Vagina (tissue), 2 donors: ENCODE measurements around the gene ABCA13. TPM values are rescaled to one million over a fixed set of nuclear protein-coding genes. Genes with fewer than 3 reads are reported as not detected.

ENCODE experiments used
- DNase-seq, 2 donors: peaks; one replicate each; pipeline ENCODE4 v3.0.0-alpha.2; 2017; ENCODE audit errors: extremely low spot score in 2 of 2
- H3K27ac ChIP-seq: fragments of 200-600 bp; sonication (generic); one replicate; pipeline ENCODE4 v1.5.1; 2019
- H3K27me3 ChIP-seq: fragments of 200-600 bp; sonication (generic); one replicate; pipeline ENCODE4 v1.5.1; 2019
- H3K36me3 ChIP-seq, 2 donors: fragments of 200-600 bp; sonication (generic); one replicate each; pipeline ENCODE4 v1.5.1; 2017 to 2019
- H3K4me1 ChIP-seq: fragments of 200-600 bp; sonication (generic); one replicate; pipeline ENCODE4 v1.5.1; 2019
- H3K4me3 ChIP-seq, 2 donors: fragments of 200-600 bp; sonication (generic); 1 replicate in 1 of 2; 2 replicates in 1 of 2; pipeline ENCODE4 v1.5.1; 2016 to 2019
- H3K9me3 ChIP-seq: fragments of 200-600 bp; sonication (generic); one replicate; pipeline ENCODE4 v1.5.1; 2019
- POLR2A ChIP-seq, 2 donors: fragments of 450-650 bp; IDR thresholded peaks; one replicate each; pipeline ENCODE4 v1.6.1; 2017; ENCODE audit warnings: antibody characterized with exemption in 2 of 2, mild to moderate bottlenecking in 2 of 2, moderate library complexity in 2 of 2
- POLR2AphosphoS5 ChIP-seq, 2 donors: sonication (generic); formaldehyde crosslinking; IDR thresholded peaks; one replicate each; pipeline ENCODE4 v1.9.0; 2017; ENCODE audit warnings: antibody characterized with exemption in 2 of 2, mild to moderate bottlenecking in 2 of 2, low read depth in 1 of 2; ENCODE audit not compliant: insufficient read depth in 1 of 2
- intact Hi-C: fragments of 100-400 bp; cut with DNase I; formaldehyde crosslinking; loops from one replicate; pipeline ENCODE4 v1.15.1; 2023
- total RNA-seq: library from RNA; depleted of rRNA; stranded (reverse); fragments of >200 nt; gene quantifications from one replicate; pipeline ENCODE4 v1.2.3, GENCODE V29; 2016
- TF ChIP-seq, protein P1 (sequence below), 3 experiments: fragments of 450-650 bp in 2 of 3; fragments of 200-600 bp in 1 of 3; sonication (generic) in 1 of 3; IDR thresholded peaks; one replicate each; pipeline ENCODE4 v1.5.1; 2017 to 2019; ENCODE audit warnings: antibody characterized with exemption in 3 of 3, mild to moderate bottlenecking in 2 of 3, moderate library complexity in 2 of 3

Gene ABCA13
- total RNA-seq, 1 donor from 2014 or later, result under 0.01 TPM

DNA sequence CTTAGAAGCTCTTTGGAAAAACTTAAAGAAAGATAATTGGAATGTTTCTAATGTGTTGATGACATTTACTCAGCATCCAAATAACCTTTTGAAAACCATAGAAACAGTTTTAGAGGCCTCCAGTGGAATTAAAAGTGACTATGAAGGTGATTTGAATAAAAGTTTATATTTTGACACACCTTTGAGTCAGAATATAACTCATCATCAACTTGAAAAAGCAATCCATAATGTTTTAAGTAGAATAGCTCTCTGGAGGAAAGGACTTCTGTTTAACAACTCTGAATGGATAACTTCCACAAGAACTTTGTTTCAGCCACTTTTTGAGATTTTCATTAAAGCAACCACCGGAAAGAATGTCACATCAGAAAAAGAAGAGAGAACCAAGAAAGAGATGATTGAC lies 108.2 kb downstream of the ABCA13 start:
- Histone ChIP-seq H3K4me1 (no peaks in the 10 kb centered on the region), H3K27ac (no peak overlapping the region), H3K4me3 (no peak overlapping the region), H3K36me3 (no peaks in the 10 kb centered on the region), H3K27me3 (no peaks in the 10 kb centered on the region), H3K9me3 (no peaks in the 10 kb centered on the region)
- intact Hi-C loops, result no loop called here
- TF ChIP-seq, protein P1, sequence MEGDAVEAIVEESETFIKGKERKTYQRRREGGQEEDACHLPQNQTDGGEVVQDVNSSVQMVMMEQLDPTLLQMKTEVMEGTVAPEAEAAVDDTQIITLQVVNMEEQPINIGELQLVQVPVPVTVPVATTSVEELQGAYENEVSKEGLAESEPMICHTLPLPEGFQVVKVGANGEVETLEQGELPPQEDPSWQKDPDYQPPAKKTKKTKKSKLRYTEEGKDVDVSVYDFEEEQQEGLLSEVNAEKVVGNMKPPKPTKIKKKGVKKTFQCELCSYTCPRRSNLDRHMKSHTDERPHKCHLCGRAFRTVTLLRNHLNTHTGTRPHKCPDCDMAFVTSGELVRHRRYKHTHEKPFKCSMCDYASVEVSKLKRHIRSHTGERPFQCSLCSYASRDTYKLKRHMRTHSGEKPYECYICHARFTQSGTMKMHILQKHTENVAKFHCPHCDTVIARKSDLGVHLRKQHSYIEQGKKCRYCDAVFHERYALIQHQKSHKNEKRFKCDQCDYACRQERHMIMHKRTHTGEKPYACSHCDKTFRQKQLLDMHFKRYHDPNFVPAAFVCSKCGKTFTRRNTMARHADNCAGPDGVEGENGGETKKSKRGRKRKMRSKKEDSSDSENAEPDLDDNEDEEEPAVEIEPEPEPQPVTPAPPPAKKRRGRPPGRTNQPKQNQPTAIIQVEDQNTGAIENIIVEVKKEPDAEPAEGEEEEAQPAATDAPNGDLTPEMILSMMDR (IDR thresholded peaks at IDR 0.05), result no peak
- no peak for DNase-seq

DNA sequence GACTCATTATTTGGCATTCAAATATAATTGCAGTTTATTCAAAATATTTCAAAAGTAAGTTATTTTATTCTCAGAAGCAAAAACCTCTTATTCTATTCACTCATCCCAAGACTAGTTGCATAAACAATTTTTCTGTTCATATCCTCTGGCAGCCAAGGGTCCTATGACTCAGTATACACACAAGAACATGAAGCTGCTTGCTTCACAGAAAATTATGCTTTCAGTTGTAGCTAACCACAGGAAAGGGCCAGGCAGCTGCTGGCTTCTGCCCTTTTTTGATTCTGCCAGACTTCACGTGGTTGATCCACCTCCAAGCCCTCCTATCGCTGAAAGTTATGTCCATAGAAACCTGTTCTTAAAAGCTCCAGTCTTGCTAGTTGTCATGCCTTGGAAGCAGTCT lies 108.8 kb downstream of the ABCA13 start:
- TF ChIP-seq, protein P1 (IDR thresholded peaks at IDR 0.05), result no peak
- TF ChIP-seq POLR2AphosphoS5 (IDR thresholded peaks at IDR 0.05; ENCODE audit: insufficient read depth in 1 of 2, low read depth in 1 of 2) (no peak), POLR2A (IDR thresholded peaks at IDR 0.05) (no peak)
- DNase-seq, result no peak
- intact Hi-C loops, result no loop called here

DNA sequence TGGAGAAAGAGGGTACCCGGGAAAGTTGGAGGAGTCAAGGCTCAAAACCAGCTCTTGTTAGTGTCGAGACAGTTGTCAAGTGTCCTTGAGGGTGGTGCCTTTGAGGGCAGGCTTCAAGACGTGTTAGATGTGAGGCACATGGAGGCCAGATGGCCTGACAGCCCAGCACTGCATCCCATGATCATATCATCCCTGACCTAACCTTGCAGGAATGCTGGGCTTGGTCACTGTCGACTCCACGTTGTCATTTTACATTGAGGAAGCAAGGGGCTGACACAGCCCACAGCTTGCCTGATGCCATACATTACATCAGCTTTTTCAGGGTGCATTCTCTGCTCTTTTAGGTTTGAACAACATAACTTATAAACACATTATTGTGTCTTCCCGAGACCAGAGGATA lies 114.1 kb downstream of the ABCA13 start:
- Histone ChIP-seq H3K27ac (no peak overlapping the region), H3K9me3 (no peaks in the 10 kb centered on the region), H3K36me3 (no peaks in the 10 kb centered on the region), H3K4me1 (no peaks in the 10 kb centered on the region), H3K27me3 (no peaks in the 10 kb centered on the region), H3K4me3 (no peak overlapping the region)
- no peak for DNase-seq
- TF ChIP-seq POLR2A (IDR thresholded peaks at IDR 0.05) (no peak), POLR2AphosphoS5 (IDR thresholded peaks at IDR 0.05; ENCODE audit: insufficient read depth in 1 of 2, low read depth in 1 of 2) (no peak)
- intact Hi-C loops, result no loop called here

More for the DNA sequence above, 108.8 kb downstream of the ABCA13 start:
- Histone ChIP-seq H3K9me3 (no peaks in the 10 kb centered on the region), H3K4me3 (no peak overlapping the region), H3K27ac (no peak overlapping the region), H3K27me3 (no peaks in the 10 kb centered on the region), H3K4me1 (no peaks in the 10 kb centered on the region), H3K36me3 (no peaks in the 10 kb centered on the region)

DNA sequence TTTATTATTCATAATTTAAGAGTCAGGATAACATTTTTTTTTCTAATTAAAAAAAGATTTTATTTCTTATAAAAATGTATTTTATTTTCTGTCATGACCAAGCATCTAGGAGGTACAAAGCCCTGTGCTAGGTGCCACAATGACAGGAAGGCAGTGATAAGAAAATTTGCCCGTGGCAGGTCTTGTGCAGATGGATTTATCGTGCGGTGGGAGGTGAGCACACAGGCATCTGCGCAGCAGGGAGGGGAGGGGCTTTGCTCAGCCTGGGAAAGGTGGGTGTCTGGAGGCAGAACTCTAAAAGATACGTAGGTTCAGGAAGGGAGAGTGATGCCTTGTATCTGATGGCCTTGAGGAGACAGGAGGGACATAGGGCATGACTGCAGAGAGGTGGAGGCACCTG lies 115.6 kb downstream of the ABCA13 start:
- Histone ChIP-seq H3K4me3 (no peak overlapping the region), H3K27me3 (no peaks in the 10 kb centered on the region), H3K4me1 (no peaks in the 10 kb centered on the region), H3K36me3 (no peaks in the 10 kb centered on the region), H3K27ac (no peak overlapping the region), H3K9me3 (no peaks in the 10 kb centered on the region)
- TF ChIP-seq POLR2AphosphoS5 (IDR thresholded peaks at IDR 0.05; ENCODE audit: insufficient read depth in 1 of 2, low read depth in 1 of 2) (no peak), POLR2A (IDR thresholded peaks at IDR 0.05) (no peak)
- TF ChIP-seq, protein P1 (IDR thresholded peaks at IDR 0.05), result no peak
- intact Hi-C loops, result no loop called here
- no peak for DNase-seq

DNA sequence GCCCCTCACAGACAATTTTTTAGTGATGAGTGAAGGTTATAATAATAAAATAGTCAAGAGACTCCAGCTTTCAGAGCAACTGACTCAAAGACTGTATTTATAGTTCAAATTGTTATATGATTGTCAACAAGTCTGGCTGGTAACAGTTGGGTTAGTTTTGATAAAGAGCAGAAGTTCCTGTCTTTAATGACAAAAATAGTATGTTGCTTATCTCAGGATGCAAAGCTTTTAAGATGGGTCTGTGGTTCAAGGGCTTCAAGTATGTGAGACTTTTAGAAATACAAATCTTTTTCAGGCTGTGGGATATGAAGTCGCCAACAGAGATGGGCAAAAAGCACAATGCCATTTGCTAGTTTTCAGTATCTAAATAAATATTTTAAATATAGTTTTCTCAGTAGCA lies 118.4 kb downstream of the ABCA13 start:
- TF ChIP-seq, protein P1 (IDR thresholded peaks at IDR 0.05), result no peak
- TF ChIP-seq POLR2AphosphoS5 (IDR thresholded peaks at IDR 0.05; ENCODE audit: insufficient read depth in 1 of 2, low read depth in 1 of 2), result no peak
- TF ChIP-seq POLR2A (IDR thresholded peaks at IDR 0.05), result no peak
- Histone ChIP-seq H3K4me1 (no peaks in the 10 kb centered on the region), H3K4me3 (no peak overlapping the region), H3K9me3 (no peaks in the 10 kb centered on the region), H3K36me3 (no peaks in the 10 kb centered on the region), H3K27ac (no peak overlapping the region), H3K27me3 (no peaks in the 10 kb centered on the region)
- intact Hi-C loops, result no loop called here
- DNase-seq, result no peak

DNA sequence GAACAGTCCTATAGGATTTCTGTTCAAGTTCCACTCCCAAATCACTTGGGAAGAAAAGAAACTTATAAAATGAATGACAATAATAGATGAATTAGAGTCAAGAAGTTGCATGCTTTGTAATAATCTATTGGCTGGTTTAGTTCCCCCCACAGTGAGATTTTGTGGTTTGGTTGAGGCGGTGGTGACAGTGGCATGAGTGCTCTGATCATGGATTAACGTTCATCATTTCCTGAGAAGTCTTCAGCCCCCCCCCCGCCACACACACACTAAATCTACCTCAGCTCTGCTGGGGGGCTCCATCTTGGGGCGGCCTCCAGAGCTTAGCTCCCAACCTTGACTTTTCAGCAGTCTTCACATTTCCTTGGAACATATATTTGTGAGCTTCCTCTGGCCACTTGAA lies 121.7 kb downstream of the ABCA13 start:
- DNase-seq, result no peak
- Histone ChIP-seq H3K27me3 (no peaks in the 10 kb centered on the region), H3K9me3 (no peaks in the 10 kb centered on the region), H3K27ac (no peak overlapping the region), H3K4me3 (no peak overlapping the region), H3K4me1 (no peaks in the 10 kb centered on the region), H3K36me3 (no peaks in the 10 kb centered on the region)
- TF ChIP-seq, protein P1 (IDR thresholded peaks at IDR 0.05), result no peak
- TF ChIP-seq POLR2AphosphoS5 (IDR thresholded peaks at IDR 0.05; ENCODE audit: insufficient read depth in 1 of 2, low read depth in 1 of 2) (no peak), POLR2A (IDR thresholded peaks at IDR 0.05) (no peak)
- intact Hi-C loops, result no loop called here
